ENCODE data around the gene PSMD13.

The PSMD13 gene

DNA sequence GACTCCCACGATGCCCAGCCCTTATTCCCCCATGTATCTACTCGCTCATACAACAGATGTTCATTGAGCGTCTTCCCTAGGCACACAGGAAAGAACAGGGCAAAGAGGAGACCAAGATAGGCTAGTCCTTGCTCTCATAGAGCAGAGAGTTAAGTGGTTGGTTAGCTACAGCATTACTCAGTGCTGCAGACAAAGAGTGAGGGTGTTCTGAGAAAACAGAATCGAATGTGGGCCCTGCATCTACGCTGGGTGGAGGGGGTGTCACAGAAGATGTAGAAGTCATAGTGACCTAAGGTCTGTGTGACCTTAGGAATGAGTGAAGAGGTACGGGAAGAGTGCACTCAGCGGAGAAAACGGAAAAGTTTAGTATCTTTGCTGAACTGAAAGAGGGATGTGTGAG is 12.3 kb downstream of the PSMD13 start:
- TF ChIP-seq FOXP2 (optimal IDR thresholded peaks at IDR 0.05; ENCODE audit: borderline replicate concordance, extremely low read depth, extremely low read length, insufficient read depth) (no peak), SIN3A (IDR thresholded peaks at IDR 0.05; ENCODE audit: borderline replicate concordance, insufficient read depth, low read length) (no peak), POLR2AphosphoS5 (IDR thresholded peaks at IDR 0.05; ENCODE audit: low read depth, low read length) (no peak; the same call in 1 of the 2 replicates), TAF1 (IDR thresholded peaks at IDR 0.05; ENCODE audit: borderline replicate concordance, insufficient read depth, low read length) (no peak)
- TF ChIP-seq, protein P1, sequence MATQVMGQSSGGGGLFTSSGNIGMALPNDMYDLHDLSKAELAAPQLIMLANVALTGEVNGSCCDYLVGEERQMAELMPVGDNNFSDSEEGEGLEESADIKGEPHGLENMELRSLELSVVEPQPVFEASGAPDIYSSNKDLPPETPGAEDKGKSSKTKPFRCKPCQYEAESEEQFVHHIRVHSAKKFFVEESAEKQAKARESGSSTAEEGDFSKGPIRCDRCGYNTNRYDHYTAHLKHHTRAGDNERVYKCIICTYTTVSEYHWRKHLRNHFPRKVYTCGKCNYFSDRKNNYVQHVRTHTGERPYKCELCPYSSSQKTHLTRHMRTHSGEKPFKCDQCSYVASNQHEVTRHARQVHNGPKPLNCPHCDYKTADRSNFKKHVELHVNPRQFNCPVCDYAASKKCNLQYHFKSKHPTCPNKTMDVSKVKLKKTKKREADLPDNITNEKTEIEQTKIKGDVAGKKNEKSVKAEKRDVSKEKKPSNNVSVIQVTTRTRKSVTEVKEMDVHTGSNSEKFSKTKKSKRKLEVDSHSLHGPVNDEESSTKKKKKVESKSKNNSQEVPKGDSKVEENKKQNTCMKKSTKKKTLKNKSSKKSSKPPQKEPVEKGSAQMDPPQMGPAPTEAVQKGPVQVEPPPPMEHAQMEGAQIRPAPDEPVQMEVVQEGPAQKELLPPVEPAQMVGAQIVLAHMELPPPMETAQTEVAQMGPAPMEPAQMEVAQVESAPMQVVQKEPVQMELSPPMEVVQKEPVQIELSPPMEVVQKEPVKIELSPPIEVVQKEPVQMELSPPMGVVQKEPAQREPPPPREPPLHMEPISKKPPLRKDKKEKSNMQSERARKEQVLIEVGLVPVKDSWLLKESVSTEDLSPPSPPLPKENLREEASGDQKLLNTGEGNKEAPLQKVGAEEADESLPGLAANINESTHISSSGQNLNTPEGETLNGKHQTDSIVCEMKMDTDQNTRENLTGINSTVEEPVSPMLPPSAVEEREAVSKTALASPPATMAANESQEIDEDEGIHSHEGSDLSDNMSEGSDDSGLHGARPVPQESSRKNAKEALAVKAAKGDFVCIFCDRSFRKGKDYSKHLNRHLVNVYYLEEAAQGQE (IDR thresholded peaks at IDR 0.05; ENCODE audit: insufficient read depth in 1 of 2, low read depth in 2 of 2, low read length in 2 of 2): no peak

DNA sequence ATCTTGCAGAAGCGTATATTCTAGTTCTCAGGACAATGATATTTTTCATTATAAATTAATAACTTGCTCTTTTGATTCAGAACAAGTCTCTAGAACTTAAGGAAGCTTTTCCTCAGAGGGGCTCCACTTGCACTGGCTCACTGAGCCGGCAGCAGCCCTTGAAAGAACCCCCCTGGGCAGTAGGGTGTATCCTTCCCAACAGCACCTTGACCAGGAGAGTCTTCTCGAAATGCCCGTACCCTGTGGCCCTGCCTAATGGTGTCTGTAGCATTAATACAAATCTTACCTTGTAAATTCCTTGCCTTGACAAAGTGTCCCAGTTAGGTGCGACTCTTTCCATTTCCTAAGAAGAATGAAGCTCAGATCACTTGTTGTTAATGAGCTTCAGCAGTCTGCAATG is 13.5 kb downstream of the PSMD13 start:
- TF ChIP-seq, protein P1 (IDR thresholded peaks at IDR 0.05; ENCODE audit: insufficient read depth in 1 of 2, low read depth in 2 of 2, low read length in 2 of 2): no peak
- TF ChIP-seq SIN3A (IDR thresholded peaks at IDR 0.05; ENCODE audit: borderline replicate concordance, insufficient read depth, low read length) (no peak), FOXP2 (optimal IDR thresholded peaks at IDR 0.05; ENCODE audit: borderline replicate concordance, extremely low read depth, extremely low read length, insufficient read depth) (no peak), POLR2AphosphoS5 (IDR thresholded peaks at IDR 0.05; ENCODE audit: low read depth, low read length) (no peak), TAF1 (IDR thresholded peaks at IDR 0.05; ENCODE audit: borderline replicate concordance, insufficient read depth, low read length) (no peak)

DNA sequence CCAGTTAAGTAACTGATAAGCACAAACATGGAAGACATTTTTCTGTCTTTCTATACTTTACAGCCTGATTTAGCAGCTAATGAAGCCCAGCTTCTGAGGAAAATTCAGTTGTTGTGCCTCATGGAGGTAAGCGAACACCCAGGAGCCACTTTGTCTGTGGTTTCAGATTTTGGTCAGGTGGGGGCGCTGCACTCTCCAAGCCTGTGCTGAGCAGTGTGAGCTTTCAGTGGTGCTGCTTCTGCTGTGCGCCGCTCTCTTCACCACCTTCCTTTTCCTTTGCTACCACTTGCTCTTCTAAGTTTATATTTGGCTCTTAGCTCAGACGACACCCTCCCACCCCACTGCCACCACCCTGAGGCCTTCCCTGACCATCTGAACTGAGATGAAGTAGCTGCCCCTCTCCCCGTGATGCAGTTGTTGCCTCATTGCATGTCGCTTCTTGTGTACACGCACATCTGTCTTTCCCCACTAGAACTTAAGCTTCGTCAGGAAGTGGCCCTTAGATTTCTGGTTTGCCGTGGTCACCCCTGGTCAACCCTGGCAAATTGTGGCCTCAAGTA is 14.0 kb downstream of the PSMD13 start:
- no peak for TF ChIP-seq POLR2AphosphoS5 (IDR thresholded peaks at IDR 0.05; ENCODE audit: low read depth, low read length)
- TF ChIP-seq FOXP2 (optimal IDR thresholded peaks at IDR 0.05; ENCODE audit: borderline replicate concordance, extremely low read depth, extremely low read length, insufficient read depth): no peak
- TF ChIP-seq, protein P1 (IDR thresholded peaks at IDR 0.05; ENCODE audit: insufficient read depth in 1 of 2, low read depth in 2 of 2, low read length in 2 of 2): no peak
- TF ChIP-seq SIN3A (IDR thresholded peaks at IDR 0.05; ENCODE audit: borderline replicate concordance, insufficient read depth, low read length): no peak
- TF ChIP-seq TAF1 (IDR thresholded peaks at IDR 0.05; ENCODE audit: borderline replicate concordance, insufficient read depth, low read length): no peak

DNA sequence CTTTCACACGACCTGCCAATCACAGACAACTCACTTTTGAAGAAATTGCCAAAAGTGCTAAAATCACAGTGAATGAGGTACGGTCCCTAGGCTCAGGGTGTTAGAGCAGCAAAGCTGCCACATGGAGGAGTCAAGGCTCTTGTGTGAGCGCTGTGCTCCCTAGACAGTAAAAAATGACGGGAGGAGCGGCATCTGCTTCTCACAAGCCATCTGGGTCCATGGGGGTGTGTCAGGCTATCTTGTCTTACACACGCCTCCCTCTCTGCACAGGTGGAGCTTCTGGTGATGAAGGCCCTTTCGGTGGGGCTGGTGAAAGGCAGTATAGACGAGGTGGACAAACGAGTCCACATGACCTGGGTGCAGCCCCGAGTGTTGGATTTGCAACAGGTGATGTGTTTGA is 14.8 kb downstream of the PSMD13 start:
- TF ChIP-seq FOXP2 (optimal IDR thresholded peaks at IDR 0.05; ENCODE audit: borderline replicate concordance, extremely low read depth, extremely low read length, insufficient read depth) (no peak), TAF1 (IDR thresholded peaks at IDR 0.05; ENCODE audit: borderline replicate concordance, insufficient read depth, low read length) (no peak), POLR2AphosphoS5 (IDR thresholded peaks at IDR 0.05; ENCODE audit: low read depth, low read length) (no peak), SIN3A (IDR thresholded peaks at IDR 0.05; ENCODE audit: borderline replicate concordance, insufficient read depth, low read length) (no peak)
- TF ChIP-seq, protein P1 (IDR thresholded peaks at IDR 0.05; ENCODE audit: insufficient read depth in 1 of 2, low read depth in 2 of 2, low read length in 2 of 2): no peak
